ENCODE data around the gene COASY. TPM values are rescaled to one million over a fixed set of nuclear protein-coding genes. Genes with fewer than 3 reads are reported as not detected.

Gene COASY
- 46.7 and 56.2 TPM in 2 replicates for total RNA-seq (2014; rRNA removed; shearing (Covaris generic); ENCODE audit: low replicate concordance)

DNA sequence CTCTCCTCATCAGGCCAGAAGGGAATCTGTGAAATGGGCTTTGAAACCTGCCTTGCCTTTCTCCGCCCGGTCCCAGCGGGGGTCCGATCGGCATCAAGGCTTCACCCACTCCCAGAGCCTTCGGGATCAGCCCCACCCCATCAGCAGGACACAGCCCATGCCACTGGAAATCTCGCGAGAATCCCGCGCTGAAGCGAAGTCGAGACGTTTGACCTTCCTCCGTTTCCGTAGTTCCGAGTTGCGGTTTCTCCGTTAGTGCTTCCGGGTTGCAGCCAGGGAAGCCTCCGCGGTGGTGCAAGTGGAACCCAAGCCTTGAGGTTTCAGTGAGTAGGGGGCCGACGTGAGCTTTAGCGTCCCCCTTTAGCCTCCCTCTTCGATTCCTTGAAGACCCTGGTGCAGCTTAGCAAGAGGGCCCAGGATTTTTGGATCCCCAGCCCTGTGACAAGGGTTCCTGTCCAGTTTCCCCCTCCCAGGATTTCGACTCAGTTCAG lies at the start of gene COASY:
Gene COASY, plus strand, starts transcription at position 252 of the 491 bp plus-strand sequence. CDS start 475 bp downstream, outside the sequence.
- Histone ChIP-seq H3K4me2 (ENCODE audit: low read depth, low read length, poor library complexity, severe bottlenecking) (peak within 1 kb of the TSS; percentile 93), H3K79me2 (ENCODE audit: low read length) (peaks cover 31% of the 10 kb centered on the region), H3K9me2 (replicated peaks; ENCODE audit: insufficient read depth, low read length) (no peaks in the 10 kb centered on the region), H3K36me3 (ENCODE audit: insufficient read depth, low read length) (peaks cover 15% of the 10 kb centered on the region; the same call in 1 of the 2 replicates), H3K27me3 (ENCODE audit: low read length) (no peaks in the 10 kb centered on the region), H3K4me1 (ENCODE audit: low read length) (peaks cover 27% of the 10 kb centered on the region), H3K4me3 (ENCODE audit: low read length) (peak within 1 kb of the TSS; percentile 91), H3K9ac (ENCODE audit: low read length) (peak within 1 kb of the TSS; percentile 96), H2AFZ (ENCODE audit: low read length) (peak within 1 kb of the TSS; percentile 87), H3K9me3 (ENCODE audit: low read length) (no peaks in the 10 kb centered on the region), H3K27ac (ENCODE audit: low read length) (peak within 1 kb of the TSS; percentile 69), H4K20me1 (ENCODE audit: insufficient read depth, low read depth, low read length) (no peaks in the 10 kb centered on the region)
- DNase-seq: peak; percentile 98

GRCh38 chr17:42512246-42512645 lies 49.7 kb upstream of the COASY start:
- Histone ChIP-seq H3K27me3 (ENCODE audit: low read length) (no peaks in the 10 kb centered on the region), H3K4me2 (ENCODE audit: low read depth, low read length, poor library complexity, severe bottlenecking) (no peak overlapping the region), H3K27ac (ENCODE audit: low read length) (no peak overlapping the region), H2AFZ (ENCODE audit: low read length) (no peak overlapping the region), H3K4me1 (ENCODE audit: low read length) (no peaks in the 10 kb centered on the region), H3K4me3 (ENCODE audit: low read length) (no peak overlapping the region), H3K36me3 (ENCODE audit: insufficient read depth, low read length) (no peaks in the 10 kb centered on the region), H3K9ac (ENCODE audit: low read length) (no peak overlapping the region), H3K9me2 (replicated peaks; ENCODE audit: insufficient read depth, low read length) (no peaks in the 10 kb centered on the region), H3K9me3 (ENCODE audit: low read length) (no peaks in the 10 kb centered on the region), H3K79me2 (ENCODE audit: low read length) (no peaks in the 10 kb centered on the region), H4K20me1 (ENCODE audit: insufficient read depth, low read depth, low read length) (no peaks in the 10 kb centered on the region)
- no peak for DNase-seq

DNA sequence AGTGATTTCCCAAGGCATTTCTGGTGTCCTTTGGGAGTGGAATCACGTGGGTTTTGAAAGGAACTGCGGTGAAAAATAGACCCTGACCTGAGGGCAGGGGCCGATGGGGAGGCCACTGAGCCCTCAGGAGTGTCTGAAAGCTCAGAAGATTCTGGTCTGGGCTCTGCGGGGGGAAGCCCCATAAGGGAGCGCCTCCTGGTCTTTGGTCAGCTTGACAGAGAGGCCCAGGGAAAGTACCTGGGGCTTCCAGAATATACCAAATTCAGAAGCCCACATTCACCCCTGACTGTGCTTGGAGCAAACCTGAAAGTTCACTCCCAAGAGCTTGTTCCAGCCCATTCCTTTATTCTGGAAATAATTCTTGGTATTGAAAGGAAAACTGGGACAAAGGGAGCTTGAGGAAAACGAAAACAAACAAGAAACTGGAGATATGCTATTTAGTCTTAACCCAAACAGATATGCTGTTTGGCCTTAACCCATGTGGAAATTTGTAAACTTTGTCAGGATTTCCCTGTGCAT lies 49.2 kb upstream of the COASY start:
- no peaks in the 10 kb centered on the region for H3K36me3 ChIP-seq (ENCODE audit: insufficient read depth, low read length)
- no peaks in the 10 kb centered on the region for H3K27me3 ChIP-seq (ENCODE audit: low read length)
- no peaks in the 10 kb centered on the region for H3K9me3 ChIP-seq (ENCODE audit: low read length)
- H3K4me2 ChIP-seq (ENCODE audit: low read depth, low read length, poor library complexity, severe bottlenecking): no peak overlapping the region
- DNase-seq: no peak
- no peak overlapping the region for H2AFZ ChIP-seq (ENCODE audit: low read length)
- H3K79me2 ChIP-seq (ENCODE audit: low read length): no peaks in the 10 kb centered on the region
- no peak overlapping the region for H3K9ac ChIP-seq (ENCODE audit: low read length)
- no peak overlapping the region for H3K27ac ChIP-seq (ENCODE audit: low read length)
- no peaks in the 10 kb centered on the region for H3K9me2 ChIP-seq (replicated peaks; ENCODE audit: insufficient read depth, low read length)
- H3K4me1 ChIP-seq (ENCODE audit: low read length): no peaks in the 10 kb centered on the region
- H4K20me1 ChIP-seq (ENCODE audit: insufficient read depth, low read depth, low read length): no peaks in the 10 kb centered on the region
- H3K4me3 ChIP-seq (ENCODE audit: low read length): no peak overlapping the region

DNA sequence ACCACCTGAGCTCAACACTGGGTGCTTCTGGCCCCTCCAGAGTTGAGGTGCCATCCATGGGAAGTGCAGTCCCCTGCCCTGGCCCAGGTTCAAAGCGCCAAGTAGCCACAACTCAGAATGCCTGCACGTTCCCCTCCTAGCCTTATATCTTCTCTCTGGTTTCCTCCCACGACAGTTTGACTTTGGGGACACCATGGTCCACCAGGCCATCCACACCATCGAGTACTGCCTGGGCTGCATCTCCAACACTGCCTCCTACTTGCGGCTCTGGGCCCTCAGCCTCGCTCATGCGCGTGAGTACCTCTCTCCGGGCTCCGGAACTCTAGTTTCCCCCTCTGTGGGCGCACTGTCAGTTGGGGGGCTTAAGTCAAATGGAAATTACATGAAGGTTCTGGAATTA lies 48.3 kb upstream of the COASY start:
- no peaks in the 10 kb centered on the region for H4K20me1 ChIP-seq (ENCODE audit: insufficient read depth, low read depth, low read length)
- H3K4me3 ChIP-seq (ENCODE audit: low read length): no peak overlapping the region
- no peaks in the 10 kb centered on the region for H3K79me2 ChIP-seq (ENCODE audit: low read length)
- H2AFZ ChIP-seq (ENCODE audit: low read length): no peak overlapping the region
- DNase-seq: no peak
- H3K4me1 ChIP-seq (ENCODE audit: low read length): no peaks in the 10 kb centered on the region
- H3K4me2 ChIP-seq (ENCODE audit: low read depth, low read length, poor library complexity, severe bottlenecking): no peak overlapping the region
- no peak overlapping the region for H3K9ac ChIP-seq (ENCODE audit: low read length)
- H3K36me3 ChIP-seq (ENCODE audit: insufficient read depth, low read length): no peaks in the 10 kb centered on the region
- no peaks in the 10 kb centered on the region for H3K9me2 ChIP-seq (replicated peaks; ENCODE audit: insufficient read depth, low read length)
- H3K27me3 ChIP-seq (ENCODE audit: low read length): no peaks in the 10 kb centered on the region
- no peaks in the 10 kb centered on the region for H3K9me3 ChIP-seq (ENCODE audit: low read length)
- no peak overlapping the region for H3K27ac ChIP-seq (ENCODE audit: low read length)

- no peaks in the 10 kb centered on the region for H4K20me1 ChIP-seq (ENCODE audit: insufficient read depth, low read depth, low read length)
- no peaks in the 10 kb centered on the region for H3K27me3 ChIP-seq (ENCODE audit: low read length)
- H3K4me3 ChIP-seq (ENCODE audit: low read length): no peak overlapping the region
- H3K4me1 ChIP-seq (ENCODE audit: low read length): no peaks in the 10 kb centered on the region
- no peaks in the 10 kb centered on the region for H3K9me3 ChIP-seq (ENCODE audit: low read length)
- no peak for DNase-seq
- no peaks in the 10 kb centered on the region for H3K79me2 ChIP-seq (ENCODE audit: low read length)
- no peak overlapping the region for H2AFZ ChIP-seq (ENCODE audit: low read length)
- no peaks in the 10 kb centered on the region for H3K9me2 ChIP-seq (replicated peaks; ENCODE audit: insufficient read depth, low read length)
- H3K36me3 ChIP-seq (ENCODE audit: insufficient read depth, low read length): no peaks in the 10 kb centered on the region
- no peak overlapping the region for H3K4me2 ChIP-seq (ENCODE audit: low read depth, low read length, poor library complexity, severe bottlenecking)
- no peak overlapping the region for H3K27ac ChIP-seq (ENCODE audit: low read length)
- no peak overlapping the region for H3K9ac ChIP-seq (ENCODE audit: low read length)
Observed at GRCh38 chr17:42514279-42514678, 47.7 kb upstream of the COASY start.

- Histone ChIP-seq H3K4me3 (ENCODE audit: low read length) (no peak overlapping the region), H3K79me2 (ENCODE audit: low read length) (no peaks in the 10 kb centered on the region), H3K9ac (ENCODE audit: low read length) (no peak overlapping the region), H4K20me1 (ENCODE audit: insufficient read depth, low read depth, low read length) (no peaks in the 10 kb centered on the region), H3K9me3 (ENCODE audit: low read length) (no peaks in the 10 kb centered on the region), H3K36me3 (ENCODE audit: insufficient read depth, low read length) (no peaks in the 10 kb centered on the region), H3K9me2 (replicated peaks; ENCODE audit: insufficient read depth, low read length) (no peaks in the 10 kb centered on the region), H2AFZ (ENCODE audit: low read length) (no peak overlapping the region), H3K27me3 (ENCODE audit: low read length) (no peaks in the 10 kb centered on the region), H3K4me1 (ENCODE audit: low read length) (no peaks in the 10 kb centered on the region), H3K4me2 (ENCODE audit: low read depth, low read length, poor library complexity, severe bottlenecking) (no peak overlapping the region), H3K27ac (ENCODE audit: low read length) (no peak overlapping the region)
- no peak for DNase-seq
Observed at GRCh38 chr17:42514867-42515266, 47.1 kb upstream of the COASY start.

- no peak overlapping the region for H3K9ac ChIP-seq (ENCODE audit: low read length)
- H3K79me2 ChIP-seq (ENCODE audit: low read length): no peaks in the 10 kb centered on the region
- no peak overlapping the region for H2AFZ ChIP-seq (ENCODE audit: low read length)
- no peak overlapping the region for H3K4me2 ChIP-seq (ENCODE audit: low read depth, low read length, poor library complexity, severe bottlenecking)
- H3K4me3 ChIP-seq (ENCODE audit: low read length): no peak overlapping the region
- peak; percentile 91 for DNase-seq
- H3K9me3 ChIP-seq (ENCODE audit: low read length): no peaks in the 10 kb centered on the region
- no peak overlapping the region for H3K27ac ChIP-seq (ENCODE audit: low read length)
- H3K27me3 ChIP-seq (ENCODE audit: low read length): no peaks in the 10 kb centered on the region
- no peaks in the 10 kb centered on the region for H3K36me3 ChIP-seq (ENCODE audit: insufficient read depth, low read length)
- no peaks in the 10 kb centered on the region for H3K9me2 ChIP-seq (replicated peaks; ENCODE audit: insufficient read depth, low read length)
- H3K4me1 ChIP-seq (ENCODE audit: low read length): no peaks in the 10 kb centered on the region
- H4K20me1 ChIP-seq (ENCODE audit: insufficient read depth, low read depth, low read length): no peaks in the 10 kb centered on the region
Observed at GRCh38 chr17:42517516-42517915, 44.4 kb upstream of the COASY start.

GRCh38 chr17:42518046-42518754 lies 43.7 kb upstream of the COASY start:
- H3K79me2 ChIP-seq (ENCODE audit: low read length): no peaks in the 10 kb centered on the region
- no peak overlapping the region for H3K4me3 ChIP-seq (ENCODE audit: low read length)
- no peaks in the 10 kb centered on the region for H3K36me3 ChIP-seq (ENCODE audit: insufficient read depth, low read length)
- H2AFZ ChIP-seq (ENCODE audit: low read length): no peak overlapping the region
- DNase-seq: no peak
- H4K20me1 ChIP-seq (ENCODE audit: insufficient read depth, low read depth, low read length): no peaks in the 10 kb centered on the region
- no peaks in the 10 kb centered on the region for H3K27me3 ChIP-seq (ENCODE audit: low read length)
- H3K4me1 ChIP-seq (ENCODE audit: low read length): no peaks in the 10 kb centered on the region
- no peak overlapping the region for H3K9ac ChIP-seq (ENCODE audit: low read length)
- H3K9me3 ChIP-seq (ENCODE audit: low read length): no peaks in the 10 kb centered on the region
- H3K27ac ChIP-seq (ENCODE audit: low read length): no peak overlapping the region
- H3K9me2 ChIP-seq (replicated peaks; ENCODE audit: insufficient read depth, low read length): no peaks in the 10 kb centered on the region
- no peak overlapping the region for H3K4me2 ChIP-seq (ENCODE audit: low read depth, low read length, poor library complexity, severe bottlenecking)
